ENCODE results near the gene GRIK2.

The GRIK2 gene

GRCh38 chr6:101705866-101706265 lies 312.4 kb downstream of the GRIK2 start:
- no peak overlapping the region for H3K4me3 ChIP-seq (ENCODE audit: low read depth, low read length)
- TF ChIP-seq CTCF (IDR thresholded peaks at IDR 0.05; ENCODE audit: low read depth, low read length, missing control alignments), result no peak
- no peak for DNase-seq (ENCODE audit: low read depth)

- DNase-seq (ENCODE audit: low read depth), result no peak
- no peak overlapping the region for H3K4me3 ChIP-seq (ENCODE audit: low read depth, low read length)
- no peak for TF ChIP-seq CTCF (IDR thresholded peaks at IDR 0.05; ENCODE audit: low read depth, low read length, missing control alignments)
Measured at GRCh38 chr6:101706576-101706975, 313.1 kb downstream of the GRIK2 start.

- no peak overlapping the region for H3K4me3 ChIP-seq (ENCODE audit: low read depth, low read length)
- DNase-seq (ENCODE audit: low read depth), result no peak
- TF ChIP-seq CTCF (IDR thresholded peaks at IDR 0.05; ENCODE audit: low read depth, low read length, missing control alignments), result no peak
Measured at GRCh38 chr6:101711518-101711917, 318.0 kb downstream of the GRIK2 start.

GRCh38 chr6:101716387-101716786 lies 322.9 kb downstream of the GRIK2 start:
- no peak overlapping the region for H3K4me3 ChIP-seq (ENCODE audit: low read depth, low read length)

DNA sequence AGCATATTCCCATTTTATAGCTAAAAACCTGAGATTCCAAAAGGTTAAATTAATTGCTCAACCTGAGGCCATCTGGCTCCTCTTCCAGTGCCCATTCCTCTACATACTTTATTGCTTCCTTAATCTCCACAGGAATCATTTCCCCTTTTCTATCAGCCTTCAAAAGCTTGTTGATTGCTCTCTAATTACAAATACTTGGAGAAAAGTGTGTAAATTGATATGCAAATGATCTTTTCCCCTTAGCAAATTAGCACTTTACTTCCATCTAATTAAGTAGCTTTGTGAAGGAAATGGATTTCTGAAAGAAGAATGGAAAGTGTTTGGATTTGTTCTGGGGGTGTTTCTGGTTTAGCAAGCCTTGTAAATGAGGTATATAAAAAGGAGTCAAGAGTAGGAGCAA lies 323.3 kb downstream of the GRIK2 start:
- no peak overlapping the region for H3K4me3 ChIP-seq (ENCODE audit: low read depth, low read length)
- no peak for TF ChIP-seq CTCF (IDR thresholded peaks at IDR 0.05; ENCODE audit: low read depth, low read length, missing control alignments)
- no peak for DNase-seq (ENCODE audit: low read depth)

More at GRCh38 chr6:101716387-101716786, 322.9 kb downstream of the GRIK2 start:
- no peak for TF ChIP-seq CTCF (IDR thresholded peaks at IDR 0.05; ENCODE audit: low read depth, low read length, missing control alignments)
- DNase-seq (ENCODE audit: low read depth), result no peak

- H3K4me3 ChIP-seq (ENCODE audit: low read depth, low read length), result no peak overlapping the region
- DNase-seq (ENCODE audit: low read depth), result no peak
- TF ChIP-seq CTCF (IDR thresholded peaks at IDR 0.05; ENCODE audit: low read depth, low read length, missing control alignments), result no peak
Measured at GRCh38 chr6:101719521-101719920, 326.0 kb downstream of the GRIK2 start.

DNA sequence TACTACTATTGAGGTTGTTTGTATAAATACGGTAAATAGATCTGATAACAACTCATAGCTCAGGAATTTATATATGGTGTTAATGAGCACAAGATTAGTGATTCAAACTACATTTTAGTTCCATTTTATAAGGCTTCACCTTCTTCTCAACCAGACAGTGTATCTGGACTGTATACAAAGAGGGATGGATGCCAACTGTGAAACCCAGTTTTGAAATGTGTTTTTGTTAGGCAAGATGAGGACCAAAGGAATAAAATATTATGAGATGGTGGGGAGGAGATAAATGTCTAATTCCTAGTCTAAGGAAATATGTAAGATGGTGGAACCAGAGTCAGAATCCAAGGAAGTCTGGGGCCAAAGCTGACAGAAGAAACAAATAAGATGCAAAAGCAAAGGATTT lies 329.0 kb downstream of the GRIK2 start:
- no peak for TF ChIP-seq CTCF (IDR thresholded peaks at IDR 0.05; ENCODE audit: low read depth, low read length, missing control alignments)
- no peak overlapping the region for H3K4me3 ChIP-seq (ENCODE audit: low read depth, low read length)
- DNase-seq (ENCODE audit: low read depth), result no peak

All from GM12864 (cell line).